Gastroesophageal sphincter (tissue), 4 donors: Measurements from ENCODE around the gene PATJ. TPM values are rescaled to one million over a fixed set of nuclear protein-coding genes. Genes with fewer than 3 reads are reported as not detected.

Experiments
- ATAC-seq: fragments of 150-250 bp; one replicate; pipeline ENCODE4 v1.9.1; 2016; ENCODE audit warnings: mild to moderate bottlenecking, moderate library complexity
- H3K27ac ChIP-seq, 4 donors: fragments of 200-600 bp; sonication (generic) in 3 of 4; 1 replicate in 3 of 4; 2 replicates in 1 of 4; pipeline ENCODE4 v1.5.1; 2016 to 2019
- H3K27me3 ChIP-seq: fragments of 200-600 bp; sonication (generic); one replicate; pipeline ENCODE4 v1.5.1; 2019
- H3K36me3 ChIP-seq, 2 donors: fragments of 200-600 bp; sonication (generic); one replicate each; pipeline ENCODE4 v1.5.1; 2019; ENCODE audit warnings: control low read depth in 1 of 2
- H3K4me1 ChIP-seq, 3 donors: fragments of 200-600 bp; sonication (generic); 1 replicate in 2 of 3; 2 replicates in 1 of 3; pipeline ENCODE4 v1.5.1; 2016 to 2019; ENCODE audit warnings: control low read depth in 2 of 3
- H3K4me3 ChIP-seq, 2 donors: fragments of 200-600 bp; sonication (generic); one replicate each; pipeline ENCODE4 v1.5.1; 2019; ENCODE audit warnings: mild to moderate bottlenecking in 1 of 2, moderate library complexity in 1 of 2
- H3K9me3 ChIP-seq, 3 donors: fragments of 200-600 bp; sonication (generic); one replicate each; pipeline ENCODE4 v1.5.1; 2017 to 2019; ENCODE audit warnings: control low read depth in 2 of 3
- EP300 ChIP-seq: sonication (generic); formaldehyde crosslinking; IDR thresholded peaks from one replicate; pipeline ENCODE4 v1.6.1; 2017; ENCODE audit warnings: antibody characterized with exemption, mild to moderate bottlenecking
- POLR2A ChIP-seq, 2 donors: fragments of 450-650 bp; IDR thresholded peaks; one replicate each; pipeline ENCODE4 v1.6.1; 2017; ENCODE audit warnings: antibody characterized with exemption in 2 of 2, mild to moderate bottlenecking in 2 of 2, moderate library complexity in 1 of 2
- POLR2AphosphoS5 ChIP-seq: sonication (generic); formaldehyde crosslinking; IDR thresholded peaks from one replicate; pipeline ENCODE4 v1.6.1; 2017; ENCODE audit warnings: antibody characterized with exemption
- WGBS, 2 donors: methylation state at CpG; one replicate each; pipeline ENCODE4 v1.1.5; 2018; ENCODE audit warnings: low coverage in 1 of 2; 5-methylcytosine and 5-hydroxymethylcytosine counted together
- total RNA-seq, 4 donors: library from RNA; depleted of rRNA; stranded (reverse); fragments of >200 nt; gene quantifications; one replicate each; pipeline ENCODE4 v1.1.0, GENCODE V29; 2016
- TF ChIP-seq, protein P1 (sequence below), 4 experiments: fragments of 200-600 bp in 2 of 4; fragments of 450-650 bp in 2 of 4; sonication (generic) in 1 of 4; IDR thresholded peaks; one replicate each; pipeline ENCODE4 v1.5.1; 2017 to 2019; ENCODE audit warnings: antibody characterized with exemption in 4 of 4, mild to moderate bottlenecking in 2 of 4, moderate library complexity in 2 of 4

Gene PATJ
- total RNA-seq, 4 donors from 2014 or later: 34.8 to 59.0 (median 37.1) TPM

DNA sequence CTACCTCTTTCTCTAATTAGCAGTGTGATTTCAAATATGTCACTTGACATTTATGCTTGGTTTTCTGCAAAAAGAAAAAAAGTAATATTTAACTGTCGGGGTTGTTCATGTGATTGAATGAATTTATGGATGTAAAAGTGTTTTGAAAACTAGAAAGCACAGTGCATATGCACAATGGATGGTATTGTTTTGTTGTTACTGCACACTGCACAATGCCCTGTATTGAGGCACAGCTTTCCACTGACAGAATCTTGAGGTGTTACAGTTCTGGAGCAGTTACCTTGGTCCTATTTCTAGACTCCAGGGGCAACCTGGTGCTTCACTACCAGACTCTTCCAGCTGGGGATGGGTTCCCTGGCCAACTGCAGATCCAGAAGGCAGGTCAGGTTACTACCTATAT is 335.5 kb downstream of the PATJ start:
- ATAC-seq: no peak
- Histone ChIP-seq H3K4me1 (peaks cover 0 to 6% (median 0%) of the 10 kb centered on the region in 3 donors), H3K36me3 (peaks cover 0 to 15% of the 10 kb centered on the region in 2 donors), H3K9me3 (no peaks in the 10 kb centered on the region), H3K27me3 (no peaks in the 10 kb centered on the region), H3K4me3 (no peak overlapping the region), H3K27ac (no peak overlapping the region)
- TF ChIP-seq EP300 (no peak), POLR2AphosphoS5 (no peak), POLR2A (IDR thresholded peaks at IDR 0.05) (no peak)
- TF ChIP-seq, protein P1, sequence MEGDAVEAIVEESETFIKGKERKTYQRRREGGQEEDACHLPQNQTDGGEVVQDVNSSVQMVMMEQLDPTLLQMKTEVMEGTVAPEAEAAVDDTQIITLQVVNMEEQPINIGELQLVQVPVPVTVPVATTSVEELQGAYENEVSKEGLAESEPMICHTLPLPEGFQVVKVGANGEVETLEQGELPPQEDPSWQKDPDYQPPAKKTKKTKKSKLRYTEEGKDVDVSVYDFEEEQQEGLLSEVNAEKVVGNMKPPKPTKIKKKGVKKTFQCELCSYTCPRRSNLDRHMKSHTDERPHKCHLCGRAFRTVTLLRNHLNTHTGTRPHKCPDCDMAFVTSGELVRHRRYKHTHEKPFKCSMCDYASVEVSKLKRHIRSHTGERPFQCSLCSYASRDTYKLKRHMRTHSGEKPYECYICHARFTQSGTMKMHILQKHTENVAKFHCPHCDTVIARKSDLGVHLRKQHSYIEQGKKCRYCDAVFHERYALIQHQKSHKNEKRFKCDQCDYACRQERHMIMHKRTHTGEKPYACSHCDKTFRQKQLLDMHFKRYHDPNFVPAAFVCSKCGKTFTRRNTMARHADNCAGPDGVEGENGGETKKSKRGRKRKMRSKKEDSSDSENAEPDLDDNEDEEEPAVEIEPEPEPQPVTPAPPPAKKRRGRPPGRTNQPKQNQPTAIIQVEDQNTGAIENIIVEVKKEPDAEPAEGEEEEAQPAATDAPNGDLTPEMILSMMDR (IDR thresholded peaks at IDR 0.05): no peak
- WGBS, 2 donors: 56 to 94% methylated on average over 1 of the region's 1 CpG

DNA sequence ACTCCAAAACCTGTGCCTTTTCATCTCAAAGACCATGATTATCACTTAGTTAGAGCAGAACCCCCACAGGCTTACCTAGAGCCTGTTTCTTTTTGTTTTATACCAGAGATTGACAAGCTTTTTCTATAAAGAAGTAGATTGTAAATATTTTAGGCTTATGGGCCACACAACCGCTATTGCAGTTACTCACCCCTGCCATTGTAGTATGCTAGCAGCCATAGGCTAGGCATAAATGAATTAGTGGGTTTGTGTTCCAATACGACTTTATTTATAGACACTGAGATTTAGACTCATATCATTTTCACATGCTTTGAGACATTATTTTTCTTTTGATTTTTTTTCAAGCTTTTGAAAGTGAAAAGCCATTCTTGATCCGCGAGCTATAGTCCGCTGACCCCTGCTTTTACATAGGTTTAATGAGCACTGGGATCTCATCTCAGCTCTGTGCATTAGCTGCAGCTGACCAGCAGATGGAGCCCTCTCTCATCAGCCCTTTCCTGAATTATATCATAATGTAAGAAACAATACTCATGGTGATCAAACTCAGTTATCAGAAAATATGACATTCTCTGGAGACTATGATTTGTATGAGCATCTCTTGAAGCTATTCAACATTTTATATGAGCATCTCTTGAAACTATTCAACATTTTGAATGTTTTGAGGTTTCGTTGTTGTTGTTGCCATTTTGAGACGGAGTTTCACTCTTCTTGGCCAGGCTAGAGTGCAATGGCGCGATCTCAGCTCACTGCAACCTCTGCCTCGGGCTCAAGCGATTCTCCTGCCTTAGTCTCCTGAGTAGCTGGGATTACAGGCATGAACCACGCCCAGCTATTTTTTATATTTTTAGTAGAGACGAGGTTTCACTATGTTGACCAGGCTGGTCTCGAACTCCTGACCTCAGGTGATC is 340.4 kb downstream of the PATJ start:
- Histone ChIP-seq H3K4me3 (no peak overlapping the region), H3K27me3 (no peaks in the 10 kb centered on the region), H3K27ac (no peak overlapping the region), H3K4me1 (peaks cover 0 to 6% (median 0%) of the 10 kb centered on the region in 3 donors), H3K9me3 (no peaks in the 10 kb centered on the region), H3K36me3 (peaks cover 0 to 42% of the 10 kb centered on the region in 2 donors)
- TF ChIP-seq, protein P1 (IDR thresholded peaks at IDR 0.05): peak; percentile 61 to 81 (median 72)
- TF ChIP-seq POLR2AphosphoS5 (no peak), POLR2A (IDR thresholded peaks at IDR 0.05) (no peak)
- 63 to 65% methylated on average over 9 to 13 of the region's 14 CpGs for WGBS, 2 donors
- ATAC-seq: no peak

DNA sequence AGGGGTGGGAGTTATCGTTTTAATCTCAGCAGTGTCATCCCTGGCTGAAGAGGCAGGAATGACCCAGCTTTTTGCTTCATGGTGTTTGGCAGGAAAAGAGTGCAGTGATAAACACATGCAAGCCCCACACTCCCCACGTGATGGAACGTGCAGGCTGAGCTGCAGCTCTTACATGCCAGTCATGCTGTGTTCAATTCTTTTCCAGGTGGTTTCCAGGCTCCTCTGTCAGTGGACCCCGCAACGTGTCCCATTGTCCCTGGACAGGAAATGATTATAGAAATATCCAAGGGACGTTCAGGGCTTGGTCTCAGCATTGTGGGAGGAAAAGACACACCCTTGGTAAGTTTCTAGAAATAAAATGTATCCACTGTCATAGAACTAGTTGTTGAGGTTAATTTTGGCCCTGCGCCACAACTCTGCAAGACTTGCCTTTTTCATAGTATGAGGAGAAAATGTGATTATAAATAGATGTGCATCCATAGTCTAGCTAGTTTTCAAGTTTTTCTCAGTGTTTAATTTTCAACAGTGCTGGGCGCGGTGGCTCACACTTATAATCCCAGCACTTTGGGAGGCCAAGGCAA is 342.1 kb downstream of the PATJ start:
- H3K36me3 ChIP-seq: peaks cover 0 to 50% of the 10 kb centered on the region in 2 donors
- no peak for ATAC-seq
- H3K4me1 ChIP-seq: peaks cover 0 to 6% (median 0%) of the 10 kb centered on the region in 3 donors
- WGBS, 2 donors: 45 to 50% methylated on average over 4 to 8 of the region's 9 CpGs
- no peak overlapping the region for H3K27ac ChIP-seq
- H3K9me3 ChIP-seq: no peaks in the 10 kb centered on the region
- no peak overlapping the region for H3K4me3 ChIP-seq
- no peaks in the 10 kb centered on the region for H3K27me3 ChIP-seq
- TF ChIP-seq POLR2AphosphoS5: no peak
- TF ChIP-seq POLR2A (IDR thresholded peaks at IDR 0.05): no peak
- TF ChIP-seq, protein P1 (IDR thresholded peaks at IDR 0.05): no peak
- TF ChIP-seq EP300: no peak

- Histone ChIP-seq H3K27ac (no peak overlapping the region), H3K27me3 (no peaks in the 10 kb centered on the region), H3K4me3 (no peak overlapping the region), H3K4me1 (peaks cover 0 to 6% (median 0%) of the 10 kb centered on the region in 3 donors), H3K36me3 (peaks cover 0 to 41% of the 10 kb centered on the region in 2 donors), H3K9me3 (no peaks in the 10 kb centered on the region)
- TF ChIP-seq, protein P1 (IDR thresholded peaks at IDR 0.05): no peak
- ATAC-seq: no peak
Measured at GRCh38 chr1:62088439-62088838, 346.2 kb downstream of the PATJ start.

DNA sequence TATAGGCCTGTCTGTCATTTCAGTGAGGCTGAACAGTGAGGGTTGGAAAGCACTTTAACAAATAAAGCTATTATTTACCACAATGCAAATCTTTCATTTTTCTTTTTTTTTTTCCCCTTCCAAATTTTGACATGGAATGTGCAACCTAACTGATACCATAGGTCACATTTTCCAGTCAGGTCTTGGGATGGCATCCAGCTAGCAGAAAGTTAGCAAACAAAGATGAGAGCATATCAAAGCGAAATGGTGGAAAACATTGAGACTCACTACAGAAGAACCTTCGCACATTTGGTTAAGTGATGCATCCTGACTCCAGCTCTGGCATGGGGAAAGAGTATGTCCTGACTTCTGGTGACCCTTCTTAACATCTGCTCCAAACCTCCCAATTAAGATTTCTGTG is 347.3 kb downstream of the PATJ start:
- no peak for ATAC-seq
- Histone ChIP-seq H3K4me1 (no peaks in the 10 kb centered on the region), H3K4me3 (no peak overlapping the region), H3K36me3 (peaks cover 0 to 40% of the 10 kb centered on the region in 2 donors), H3K27ac (no peak overlapping the region), H3K9me3 (no peaks in the 10 kb centered on the region), H3K27me3 (no peaks in the 10 kb centered on the region)
- 92 to 93% methylated on average over 2 of the region's 2 CpGs for WGBS, 2 donors
- TF ChIP-seq EP300 (no peak), POLR2AphosphoS5 (no peak), POLR2A (IDR thresholded peaks at IDR 0.05) (no peak)
- TF ChIP-seq, protein P1 (IDR thresholded peaks at IDR 0.05): no peak
